Stimulated activated CD4-positive, alpha-beta T cell treated with anti-CD3 and anti-CD28 coated beads, Interleukin-12 subunit alpha, Interleukin-12 subunit beta, amount 100 ng/mL, for 24 hours (primary cell): ENCODE measurements around the gene FCRL6.

ENCODE experiments used
- DNase-seq, 2 experiments: peaks; one replicate each; pipeline ENCODE4 v3.0.0-alpha.2; 2020; ENCODE audit warnings: low read depth in 2 of 2

The FCRL6 gene

DNA sequence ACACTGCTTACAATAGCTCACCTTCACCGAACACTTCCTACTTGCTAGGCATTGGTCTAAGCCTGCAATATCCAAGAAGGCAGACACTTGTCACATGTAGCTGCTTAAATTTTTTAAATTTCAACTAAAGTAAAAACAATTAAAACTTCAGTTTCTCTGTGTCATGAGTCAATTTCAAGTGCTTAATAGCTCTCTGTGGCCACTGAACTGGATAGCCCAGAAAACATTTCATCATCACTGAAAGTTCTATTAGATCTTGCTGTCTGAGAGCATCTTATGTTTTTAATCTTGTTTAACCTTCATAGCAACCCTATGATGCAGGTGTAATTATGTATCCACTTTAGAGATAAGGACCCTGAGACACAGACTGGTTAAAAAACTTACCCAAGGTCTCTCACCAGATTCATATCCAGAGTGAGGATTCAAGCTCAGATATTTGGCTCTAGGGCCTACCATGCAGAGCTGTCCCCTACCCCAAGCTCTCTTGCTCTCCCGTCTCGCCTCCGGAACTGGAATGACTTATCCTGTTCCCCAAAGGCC lies 2.6 kb upstream of the FCRL6 start:
- DNase-seq, result no peak

DNA sequence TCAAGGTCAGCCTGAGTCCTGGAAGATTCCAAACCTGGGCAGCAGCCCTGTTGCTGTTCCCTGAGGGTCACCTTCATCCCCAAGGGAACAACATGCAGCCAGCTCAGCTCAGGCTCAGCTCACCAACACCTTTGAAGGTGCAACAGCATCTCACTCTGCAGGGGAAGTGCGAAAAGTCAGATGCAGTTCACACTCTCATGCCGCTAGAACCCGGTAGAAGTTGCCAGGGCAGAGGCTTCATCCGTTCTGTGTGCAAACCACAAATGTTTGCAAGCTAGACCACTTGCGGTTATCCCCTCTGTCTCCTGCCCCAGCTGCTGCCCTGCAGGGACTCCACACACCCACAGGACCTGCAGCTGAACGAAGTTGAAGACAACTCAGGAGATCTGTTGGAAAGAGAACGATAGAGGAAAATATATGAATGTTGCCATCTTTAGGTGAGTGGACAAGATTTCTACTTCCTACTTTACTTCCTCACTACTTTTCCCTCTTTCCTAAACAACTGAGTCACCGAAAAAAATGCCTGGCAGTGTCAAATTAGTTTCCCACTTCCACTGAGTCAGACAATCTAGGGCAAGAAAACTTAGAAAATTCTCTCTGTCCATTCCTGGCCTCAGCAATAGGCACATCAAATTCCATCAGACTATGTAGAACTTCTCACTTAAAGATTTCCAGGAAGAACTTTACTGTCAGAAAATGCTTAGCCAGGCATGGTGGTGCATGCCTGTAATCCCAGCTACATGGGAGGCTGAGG lies 1.8 kb upstream of the FCRL6 start:
- no peak for DNase-seq

DNA sequence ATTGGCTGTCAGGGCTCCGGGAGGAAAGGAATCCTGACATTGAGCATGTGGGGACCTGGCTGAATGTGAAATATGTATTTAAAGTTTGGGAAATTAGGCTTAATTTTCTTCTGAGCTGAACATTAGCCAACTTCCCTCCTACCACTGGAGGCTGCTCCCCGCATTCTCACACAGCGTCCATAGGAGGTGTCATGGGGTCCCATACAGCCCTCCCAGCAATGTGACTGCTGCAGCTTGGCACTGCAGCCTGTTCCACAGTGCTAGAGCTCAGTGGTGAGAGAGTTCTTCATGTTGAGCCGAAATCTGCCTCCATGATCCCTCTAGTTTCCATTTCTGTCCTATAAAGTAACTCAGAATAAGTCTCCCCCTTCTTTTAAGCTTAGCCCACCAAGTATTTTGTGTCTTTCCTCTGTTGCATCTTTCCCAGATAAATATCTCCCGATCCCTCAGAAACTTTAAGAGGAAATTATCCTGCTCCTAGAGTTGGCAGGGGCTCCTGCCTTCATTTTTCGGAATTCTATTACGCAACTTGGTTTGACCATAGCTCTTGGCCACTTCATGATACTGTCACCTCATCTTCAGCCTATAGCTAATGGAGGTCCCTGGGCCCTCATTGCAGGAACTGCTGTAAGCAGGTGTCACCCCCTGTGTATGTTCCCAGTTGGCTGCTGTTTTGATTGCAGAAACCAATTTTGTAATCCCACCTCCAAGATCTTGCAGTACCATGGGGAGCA lies 2.0 kb downstream of the FCRL6 start:
- DNase-seq, result no peak

DNA sequence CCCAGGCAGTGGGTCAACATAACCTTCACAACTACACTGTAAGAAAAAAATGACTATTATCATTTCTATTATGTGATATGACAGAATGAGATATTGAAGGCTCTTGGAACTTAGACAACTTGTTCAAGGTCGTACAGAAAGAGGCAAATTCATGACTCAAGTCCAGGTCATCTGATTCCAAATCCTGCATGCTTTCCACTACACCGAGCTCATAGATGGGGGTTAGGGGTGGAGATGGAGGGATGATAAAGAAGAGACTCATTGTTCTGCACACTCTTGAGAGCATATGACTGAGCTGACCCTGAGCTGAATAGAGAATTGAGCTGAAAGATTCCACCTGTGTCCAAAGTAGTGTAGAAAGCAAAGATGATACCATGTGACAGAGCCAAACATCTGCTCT lies 2.8 kb downstream of the FCRL6 start:
- DNase-seq, result no peak

DNA sequence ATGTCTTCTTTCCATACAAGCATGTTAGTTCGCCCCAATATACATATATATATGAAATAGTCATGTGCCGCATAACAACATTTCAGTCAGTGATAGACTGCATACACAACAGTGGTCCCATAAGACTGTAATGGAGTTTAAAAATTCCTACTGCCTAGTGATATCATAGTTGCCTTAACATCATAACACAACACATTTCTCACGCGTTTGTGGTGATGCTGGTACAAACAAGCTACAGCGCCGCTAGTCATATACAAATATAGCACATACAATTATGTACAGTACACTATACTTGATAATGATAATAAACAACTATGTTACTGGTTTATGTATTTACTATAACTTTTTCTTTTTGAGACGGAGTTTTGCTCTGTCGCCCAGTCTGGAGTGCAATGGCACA lies 13.8 kb downstream of the FCRL6 start:
- DNase-seq, result no peak

DNA sequence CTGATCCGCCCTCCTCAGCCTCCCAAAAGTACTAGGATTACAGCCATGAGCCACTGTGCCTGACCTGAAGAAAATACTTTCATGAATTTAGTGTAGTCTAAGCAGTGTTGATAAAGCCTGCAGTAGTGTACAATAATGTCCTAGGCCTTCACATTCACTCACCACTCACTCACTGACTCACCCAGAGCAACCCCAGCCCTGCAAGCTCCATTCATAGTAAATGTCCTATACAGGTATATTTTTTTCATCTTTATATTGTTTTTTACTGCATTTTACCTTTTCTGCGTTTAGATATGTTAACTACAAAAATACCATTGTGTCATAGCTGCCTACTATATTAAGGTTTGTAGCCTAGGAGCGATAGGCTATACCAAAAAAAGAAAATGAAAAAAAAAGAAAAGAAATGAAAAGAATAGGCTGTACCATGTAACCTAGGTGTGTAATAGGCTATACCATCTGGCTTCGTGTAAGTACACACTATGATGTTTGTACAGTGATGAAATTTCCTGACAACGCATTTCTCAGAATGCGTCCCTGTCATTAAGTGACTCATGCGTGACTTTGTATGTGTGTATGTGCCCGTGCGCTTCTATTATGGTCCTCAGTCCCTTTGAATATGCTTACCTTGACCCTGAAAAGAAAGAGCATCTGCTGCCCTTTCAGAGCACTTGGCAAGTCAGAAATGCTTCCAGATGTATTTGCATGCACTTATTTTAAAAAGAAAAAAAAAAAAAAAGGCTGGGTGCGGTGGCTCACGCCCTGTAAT lies 15.3 kb downstream of the FCRL6 start:
- DNase-seq, result no peak

DNA sequence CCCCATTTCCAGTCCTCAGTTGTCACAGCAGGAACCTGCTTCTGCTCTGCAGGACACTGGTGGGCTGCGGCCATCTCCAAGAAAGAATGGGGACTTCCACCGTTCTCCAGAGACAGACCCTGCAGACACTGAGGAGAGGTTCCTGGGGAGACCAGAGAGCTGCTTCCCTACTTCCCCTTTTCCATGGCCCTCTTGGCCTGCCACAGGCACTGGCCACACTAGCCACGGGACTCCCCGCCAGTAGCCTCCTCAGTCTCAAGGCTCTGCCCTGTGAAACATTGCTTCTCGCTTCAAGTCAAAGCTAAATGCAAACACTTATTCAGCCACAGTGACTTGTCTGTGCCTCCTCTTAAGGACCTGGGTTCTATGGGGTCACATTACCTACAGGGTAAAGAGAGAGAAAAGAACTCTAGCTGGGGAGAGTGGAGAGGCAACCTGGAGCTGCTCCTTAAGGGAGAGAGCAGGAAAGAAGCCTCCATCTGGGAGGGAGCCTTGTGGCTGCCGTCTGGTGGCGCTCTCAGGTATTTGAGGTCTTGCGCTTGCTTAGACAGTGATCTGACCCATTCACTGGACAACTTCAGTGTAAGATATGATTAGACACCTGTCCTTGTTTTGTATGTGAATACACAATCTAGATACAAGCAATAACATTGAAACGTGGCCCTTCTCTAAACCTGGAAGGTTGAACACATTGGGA lies 19.2 kb downstream of the FCRL6 start:
- no peak for DNase-seq

DNA sequence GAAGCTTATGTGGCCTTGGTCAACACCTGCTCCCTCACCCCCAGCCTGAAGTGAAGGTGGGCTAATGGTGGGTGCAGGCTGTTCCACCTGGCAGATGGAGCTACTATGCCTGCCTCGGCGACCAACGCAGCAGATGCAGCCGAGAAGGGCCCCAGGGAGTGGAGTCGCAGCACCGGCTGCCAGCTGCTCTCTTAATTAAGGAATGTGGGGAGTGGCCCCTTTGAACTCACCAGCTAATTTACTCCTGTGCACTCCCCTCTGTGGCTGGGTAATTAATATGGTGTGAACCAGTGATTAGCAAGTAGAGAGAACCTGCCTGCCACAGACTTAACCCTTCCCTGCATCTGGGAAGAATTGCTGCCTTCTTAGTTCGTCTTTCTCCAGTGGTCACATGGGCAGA lies 21.2 kb downstream of the FCRL6 start:
- DNase-seq, result no peak

DNA sequence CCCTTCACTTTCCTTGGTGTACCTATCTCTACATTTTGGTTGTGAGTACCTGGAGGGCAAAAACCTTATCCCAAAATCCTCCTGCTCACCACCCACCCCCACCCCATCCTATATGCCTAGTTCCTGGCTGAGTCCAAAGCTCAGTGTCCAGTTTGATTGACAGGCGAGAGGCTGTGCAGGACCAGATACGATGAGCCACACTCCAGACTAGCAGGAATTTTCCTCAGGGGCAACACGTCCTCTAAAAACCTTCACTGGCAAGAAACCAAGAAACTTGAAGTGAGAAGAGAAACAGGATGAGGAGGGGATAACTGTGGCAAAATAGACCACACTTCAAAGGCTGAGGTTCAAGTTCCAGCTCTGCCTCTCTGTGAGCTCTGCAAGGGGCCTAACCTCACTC lies 23.4 kb downstream of the FCRL6 start:
- DNase-seq, result no peak

DNA sequence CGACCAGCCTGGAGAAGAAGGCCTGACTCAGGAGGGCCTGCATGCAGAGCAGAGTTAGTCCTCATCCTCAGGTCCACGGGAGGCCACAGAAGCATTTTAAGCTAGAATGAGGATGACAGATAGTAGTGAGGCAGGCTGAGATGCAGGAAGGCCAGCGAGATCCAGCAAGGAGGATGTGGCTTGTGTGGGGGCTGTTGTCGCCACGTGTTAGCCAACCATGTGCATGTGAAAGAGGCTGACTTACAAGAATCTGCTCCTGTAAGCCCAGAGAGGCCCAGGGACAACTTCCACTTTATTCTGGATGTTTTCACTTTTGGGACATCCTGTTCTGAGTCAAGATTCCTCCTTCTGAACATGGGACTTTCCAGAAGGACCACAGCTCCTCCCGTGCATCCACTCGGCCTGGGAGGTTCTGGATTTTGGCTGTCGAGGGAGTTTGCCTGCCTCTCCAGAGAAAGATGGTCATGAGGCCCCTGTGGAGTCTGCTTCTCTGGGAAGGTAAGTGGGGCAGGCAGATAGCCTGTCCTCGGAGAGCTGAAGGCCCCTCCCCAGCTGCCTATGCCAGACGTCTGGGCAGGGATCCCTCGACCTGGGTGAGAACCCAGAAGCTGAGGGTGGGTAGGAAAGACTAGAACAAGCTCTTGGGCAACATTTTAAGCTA lies 24.4 kb downstream of the FCRL6 start, which contains the start of gene SLAMF8:
Gene SLAMF8, plus strand, starts transcription at position 433 of the 661 bp plus-strand sequence. Its CDS starts 26 bp downstream, at position 459.
- DNase-seq, result peak; percentile 21 to 43

DNA sequence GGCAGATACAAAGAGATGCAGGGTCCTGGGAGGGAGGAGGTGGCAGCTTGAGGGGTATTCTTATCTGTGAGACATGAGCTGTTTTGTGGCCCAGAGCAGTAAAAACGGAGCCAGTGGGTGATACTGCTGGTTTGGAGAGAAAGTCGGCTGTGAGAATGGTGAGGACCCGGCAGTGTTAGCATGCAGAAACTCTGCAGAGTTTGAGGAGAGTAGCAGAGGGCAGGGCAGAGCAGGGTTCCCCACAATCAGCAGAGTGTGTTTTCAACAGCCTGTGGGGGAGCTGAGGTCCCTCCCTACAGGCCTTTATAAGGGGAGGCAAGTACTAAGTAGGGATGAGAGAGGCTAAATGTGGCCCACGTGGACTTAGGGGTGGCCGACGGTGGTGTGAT lies 24.9 kb downstream of the FCRL6 start:
- DNase-seq, result no peak

DNA sequence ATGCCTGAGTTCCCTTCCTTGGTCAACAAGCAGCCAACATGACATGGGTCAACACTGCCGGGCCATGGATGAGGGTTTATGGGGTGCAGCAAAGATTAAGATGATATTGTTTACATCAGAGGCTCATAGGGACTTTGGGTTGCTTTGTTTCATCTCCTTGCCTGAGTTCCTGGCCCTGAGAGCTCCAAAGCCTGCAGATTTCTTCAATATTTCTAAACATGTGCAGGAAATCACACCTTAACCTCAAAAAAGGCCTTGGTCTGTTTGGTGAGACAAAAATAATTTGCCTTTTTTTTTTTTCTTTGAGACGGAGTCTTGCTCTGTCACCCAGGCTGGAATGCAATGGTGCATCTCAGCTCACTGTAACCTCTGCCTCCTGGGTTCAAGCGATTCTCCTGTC lies 25.4 kb downstream of the FCRL6 start:
- no peak for DNase-seq

DNA sequence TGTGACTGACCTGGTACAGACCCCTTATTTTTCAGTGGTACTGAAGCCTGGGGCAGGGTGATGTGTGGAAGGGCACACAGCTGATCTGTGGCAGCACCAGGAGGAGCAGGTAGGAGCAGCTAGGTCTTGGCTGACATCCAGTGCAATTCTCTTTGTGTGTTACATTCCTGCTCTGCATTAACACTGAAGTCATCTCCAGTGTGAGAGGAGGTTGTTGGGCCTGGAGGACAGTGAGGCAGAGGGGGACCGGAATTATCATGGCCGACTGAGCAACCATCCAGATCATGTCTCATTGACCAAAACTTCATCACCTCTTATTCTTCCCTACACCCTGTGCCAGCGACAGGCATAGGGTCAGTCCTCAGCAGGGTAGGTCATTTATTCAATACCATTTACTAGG lies 26.0 kb downstream of the FCRL6 start:
- DNase-seq, result no peak

DNA sequence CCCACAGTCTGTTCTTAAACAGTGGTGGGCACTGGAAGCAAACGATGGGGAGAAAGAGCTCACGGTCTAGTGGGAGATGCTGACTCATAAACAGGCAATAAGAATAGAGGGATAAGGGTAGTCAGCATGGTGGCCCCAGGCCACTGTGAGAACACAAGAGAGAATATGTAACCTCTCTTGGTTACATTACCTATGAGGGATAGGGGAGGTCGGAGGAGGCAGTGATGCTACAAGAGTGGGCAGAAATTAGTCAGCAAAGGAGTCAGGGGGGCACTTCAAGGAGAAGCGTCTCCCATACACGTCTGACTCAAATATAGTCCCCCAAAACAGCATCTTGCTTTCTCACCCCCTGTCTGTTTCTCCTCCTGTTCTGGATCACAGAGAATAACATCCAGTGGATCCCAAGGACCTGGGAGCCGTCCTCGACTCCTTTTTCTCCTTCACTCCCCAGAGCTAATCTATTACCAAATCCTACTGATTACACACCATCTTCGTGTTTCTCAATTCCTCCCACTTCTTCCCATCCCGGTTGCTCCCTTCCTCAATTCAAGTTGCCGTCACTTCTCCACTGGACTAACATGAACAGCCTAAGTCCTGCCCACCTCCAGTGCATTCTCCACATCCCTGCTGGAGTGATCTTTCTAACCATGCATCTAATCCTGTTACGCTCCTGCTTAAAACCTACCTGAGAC lies 26.6 kb downstream of the FCRL6 start:
- DNase-seq, result no peak

DNA sequence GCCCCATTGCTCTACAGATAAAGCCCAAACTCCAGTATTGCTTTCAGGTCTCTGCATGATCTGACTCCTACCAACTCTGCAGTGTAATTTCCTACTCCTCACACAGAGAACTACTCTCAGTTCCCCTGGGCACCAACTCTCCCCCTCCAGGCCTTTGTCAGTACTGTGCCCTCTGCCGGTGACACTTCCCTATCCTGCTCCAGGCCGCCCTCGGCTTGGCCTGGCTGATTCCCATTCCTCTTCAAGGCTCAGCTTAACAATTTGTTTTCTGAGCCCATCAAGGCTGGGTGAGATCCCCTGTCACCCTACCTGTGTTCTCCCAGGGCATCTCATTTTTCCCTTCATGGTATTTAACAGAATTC lies 27.1 kb downstream of the FCRL6 start:
- DNase-seq, result no peak

DNA sequence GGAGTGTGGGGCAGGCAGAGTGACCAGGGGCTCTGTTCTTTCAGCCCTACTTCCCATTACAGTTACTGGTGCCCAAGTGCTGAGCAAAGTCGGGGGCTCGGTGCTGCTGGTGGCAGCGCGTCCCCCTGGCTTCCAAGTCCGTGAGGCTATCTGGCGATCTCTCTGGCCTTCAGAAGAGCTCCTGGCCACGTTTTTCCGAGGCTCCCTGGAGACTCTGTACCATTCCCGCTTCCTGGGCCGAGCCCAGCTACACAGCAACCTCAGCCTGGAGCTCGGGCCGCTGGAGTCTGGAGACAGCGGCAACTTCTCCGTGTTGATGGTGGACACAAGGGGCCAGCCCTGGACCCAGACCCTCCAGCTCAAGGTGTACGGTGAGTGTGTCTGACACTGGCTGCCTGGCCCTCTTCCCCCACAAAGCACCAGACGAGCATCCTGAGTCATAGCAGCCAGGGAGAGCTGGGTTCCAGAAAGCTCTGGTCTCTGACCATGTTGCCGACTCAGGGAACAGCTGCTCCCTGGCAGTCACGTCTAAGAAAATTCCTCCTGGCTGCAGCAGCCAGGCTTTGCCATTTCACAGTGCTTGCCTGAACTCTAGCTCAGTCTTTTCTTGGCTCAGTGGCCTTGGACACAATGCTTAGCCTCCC lies 27.8 kb downstream of the FCRL6 start:
- DNase-seq, result no peak

DNA sequence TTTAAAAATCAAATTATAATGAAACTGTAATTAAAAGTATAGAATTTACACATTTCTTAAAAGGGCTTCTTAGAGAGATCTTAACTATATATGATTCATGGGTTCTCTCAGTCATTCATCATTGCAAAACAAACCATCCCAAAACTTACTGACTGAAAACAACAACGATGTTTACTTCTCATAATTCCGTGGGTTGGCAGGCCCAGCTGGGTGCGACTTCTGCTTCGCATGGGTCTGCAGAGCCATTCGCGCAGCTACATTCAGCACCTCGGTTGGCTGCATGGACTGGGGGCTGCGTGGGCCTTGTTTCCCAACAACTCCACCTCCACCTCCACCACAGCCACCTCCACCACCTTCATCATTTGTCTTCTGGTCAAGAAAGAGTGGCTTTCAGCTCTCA lies 28.6 kb downstream of the FCRL6 start:
- DNase-seq, result no peak

DNA sequence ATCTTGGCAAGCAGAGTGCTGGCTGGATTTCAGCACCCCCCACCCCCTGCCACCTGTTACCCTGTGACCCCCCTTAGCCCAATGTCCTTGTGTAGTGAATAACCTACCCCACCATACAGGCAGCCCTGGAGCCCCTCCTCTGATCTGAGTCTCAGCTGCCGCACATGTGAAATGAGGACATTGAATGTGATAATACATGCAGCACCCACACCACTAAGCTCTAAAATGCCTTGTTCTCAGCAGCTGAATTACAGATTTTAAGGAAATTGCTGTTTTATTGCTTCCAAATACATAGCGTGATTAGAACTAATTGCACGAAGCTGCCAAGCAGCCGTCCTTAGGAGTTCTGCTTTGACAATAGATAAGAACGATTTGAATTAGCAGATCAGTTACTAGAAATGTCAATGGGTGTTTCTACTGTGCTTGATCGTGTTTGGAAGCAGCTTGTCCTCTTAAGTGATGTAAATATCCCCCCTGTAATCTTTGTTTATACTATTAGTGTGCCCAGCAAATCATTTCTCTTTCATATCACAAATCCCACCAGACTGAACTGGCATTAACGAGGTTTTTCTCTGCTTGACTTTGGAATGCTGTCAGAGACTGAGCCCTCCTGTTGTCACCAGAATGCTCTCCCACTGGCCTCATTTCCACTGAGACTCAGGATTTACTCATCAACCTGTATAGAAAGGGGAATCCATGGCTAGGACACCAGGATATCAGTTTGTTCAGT lies 29.4 kb downstream of the FCRL6 start:
- DNase-seq, result no peak

DNA sequence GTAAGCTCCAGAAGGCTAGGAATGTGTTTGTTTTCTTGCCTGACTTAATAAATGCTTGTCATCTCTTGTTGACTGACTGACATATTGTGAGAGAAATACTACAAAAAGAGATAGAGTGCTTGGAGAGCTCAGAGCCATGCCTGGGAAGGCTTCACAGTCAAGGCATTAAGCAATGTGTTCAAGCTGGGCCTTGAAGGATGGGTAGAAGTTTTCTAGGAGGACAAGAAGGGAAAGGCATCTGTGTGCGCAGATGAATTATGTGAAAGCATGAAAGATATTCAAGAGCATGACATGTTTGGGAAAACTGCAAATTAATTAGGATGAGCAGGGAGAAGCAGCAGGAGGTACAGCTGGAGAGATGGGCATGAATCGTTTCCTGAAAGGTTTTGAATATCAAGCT lies 30.1 kb downstream of the FCRL6 start:
- DNase-seq, result no peak

DNA sequence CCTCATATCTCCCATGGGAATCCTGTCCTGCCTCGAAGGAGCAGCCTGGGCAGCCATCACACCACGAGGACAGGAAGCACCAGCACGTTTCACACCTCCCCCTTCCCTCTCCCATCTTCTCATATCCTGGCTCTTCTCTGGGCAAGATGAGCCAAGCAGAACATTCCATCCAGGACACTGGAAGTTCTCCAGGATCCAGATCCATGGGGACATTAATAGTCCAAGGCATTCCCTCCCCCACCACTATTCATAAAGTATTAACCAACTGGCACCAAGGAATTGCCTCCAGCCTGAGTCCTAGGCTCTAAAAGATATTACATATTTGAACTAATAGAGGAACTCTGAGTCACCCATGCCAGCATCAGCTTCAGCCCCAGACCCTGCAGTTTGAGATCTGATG lies 33.2 kb downstream of the FCRL6 start:
- DNase-seq, result no peak
